Measurements from ENCODE around the gene CTIF.

CTIF gene

DNA sequence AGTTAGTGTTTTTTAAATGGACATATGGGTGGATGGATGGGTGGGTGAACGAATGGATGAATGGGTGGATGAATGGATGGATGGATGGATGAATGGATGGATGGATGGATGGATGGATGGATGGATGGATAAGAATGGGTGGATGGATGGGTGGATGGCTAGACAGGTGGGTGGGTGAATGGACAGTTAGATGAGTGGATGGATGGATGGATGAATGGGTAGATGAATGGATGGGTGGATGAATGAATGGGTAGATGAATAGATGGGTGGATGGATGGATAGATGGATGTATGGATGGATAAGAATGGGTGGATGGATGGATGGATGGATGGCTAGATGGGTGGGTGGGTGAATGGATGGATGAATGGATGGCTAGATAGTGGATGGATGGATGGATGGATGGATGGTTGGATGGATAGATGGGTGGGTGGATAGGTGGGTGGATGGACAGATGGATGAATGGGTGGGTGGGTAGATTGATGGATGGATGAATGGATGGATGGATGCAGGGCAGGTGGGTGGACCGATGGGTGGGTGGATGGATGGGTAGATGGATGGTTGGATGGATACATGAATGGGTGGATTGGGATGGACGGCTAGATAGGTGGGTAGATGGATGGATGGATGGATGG, 64.0 kb downstream of the CTIF start:
- no peak for DNase-seq (ENCODE audit: low read depth)

DNA sequence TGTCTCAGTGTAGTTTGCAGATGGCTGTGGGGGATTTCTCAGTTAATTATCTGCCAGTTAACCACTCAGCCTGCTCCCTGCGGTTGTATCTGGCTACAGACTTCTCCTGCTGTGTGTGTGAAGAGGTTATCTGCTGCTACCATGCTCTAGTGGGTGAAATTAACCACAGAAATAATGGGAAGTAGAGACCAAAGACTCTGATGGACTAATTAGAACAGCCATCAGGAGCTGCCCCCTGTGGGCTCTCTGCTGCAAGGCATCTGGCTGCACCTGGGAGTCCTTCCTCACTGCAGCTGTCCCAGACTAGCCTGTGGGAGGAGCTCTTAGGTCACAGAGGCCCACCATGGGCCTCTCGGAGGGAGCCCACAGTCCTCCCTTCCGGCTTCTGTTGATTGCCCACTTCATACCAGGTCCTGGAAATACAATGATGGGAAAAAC, 66.6 kb downstream of the CTIF start:
- no peak for DNase-seq (ENCODE audit: low read depth)

DNA sequence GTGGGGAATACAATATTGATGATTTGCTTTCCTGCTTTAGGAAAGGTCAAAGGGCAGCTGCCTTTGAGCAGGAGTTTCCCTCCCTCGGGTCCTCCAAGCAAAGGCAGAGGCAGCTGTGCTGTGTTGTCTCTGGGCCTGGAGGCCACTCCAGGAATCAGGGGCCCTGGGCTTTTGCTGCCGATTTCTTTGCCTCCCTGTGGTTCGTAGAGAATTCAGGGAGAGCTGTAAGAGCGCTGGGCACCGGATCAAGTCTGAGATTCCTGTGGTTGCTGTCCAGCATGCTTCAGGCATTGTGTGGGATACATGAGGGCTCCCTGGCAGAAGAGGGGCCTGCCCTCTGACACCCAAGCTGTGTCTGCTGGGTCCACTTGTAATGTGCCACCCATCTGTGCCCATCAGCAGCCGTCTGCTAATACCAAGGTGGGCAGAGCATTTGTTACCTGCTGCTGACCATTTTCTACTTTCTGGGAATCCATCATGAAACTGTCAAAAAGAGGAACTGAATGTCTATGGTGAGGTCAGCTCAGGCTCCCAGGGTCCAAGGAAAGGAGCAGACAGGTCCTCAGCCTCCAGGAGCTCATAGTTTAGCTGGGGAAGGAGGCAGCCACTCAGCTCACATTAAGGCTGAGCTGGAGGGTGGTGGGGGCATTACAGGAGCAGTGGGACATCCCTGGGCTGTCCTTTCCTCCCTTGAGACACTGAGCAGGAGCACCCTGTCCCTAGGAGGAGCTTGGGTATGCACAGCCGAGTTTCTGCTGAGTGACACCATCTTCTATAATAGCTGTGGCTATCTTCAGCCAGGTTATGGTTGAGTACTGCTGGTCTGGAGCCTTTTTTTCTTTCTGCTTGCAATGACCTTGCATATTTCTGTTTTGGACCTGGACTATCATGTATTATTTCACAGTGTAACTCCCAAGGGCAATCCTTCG, 68.5 kb downstream of the CTIF start:
- DNase-seq (ENCODE audit: low read depth), result no peak

DNA sequence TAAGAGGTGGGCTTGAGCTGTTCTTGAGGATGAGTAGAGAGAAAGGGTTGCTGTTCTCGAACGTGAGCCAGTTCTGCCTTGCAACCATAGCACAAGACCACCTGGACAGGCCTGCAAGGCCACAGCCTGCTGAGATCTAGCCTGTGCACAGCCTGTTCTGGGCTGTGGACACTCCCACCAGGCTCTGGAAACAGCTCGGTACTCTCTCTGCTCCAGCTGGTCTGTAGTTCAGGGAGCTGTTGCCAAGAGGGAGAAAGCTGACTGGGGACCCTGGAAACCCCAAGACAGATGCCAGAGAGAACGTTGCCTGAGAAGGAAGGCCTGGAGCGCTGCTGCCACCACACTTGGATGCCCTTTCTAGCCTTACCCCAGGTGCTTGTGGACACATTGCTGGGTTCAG, 69.8 kb downstream of the CTIF start:
- DNase-seq (ENCODE audit: low read depth), result no peak

DNA sequence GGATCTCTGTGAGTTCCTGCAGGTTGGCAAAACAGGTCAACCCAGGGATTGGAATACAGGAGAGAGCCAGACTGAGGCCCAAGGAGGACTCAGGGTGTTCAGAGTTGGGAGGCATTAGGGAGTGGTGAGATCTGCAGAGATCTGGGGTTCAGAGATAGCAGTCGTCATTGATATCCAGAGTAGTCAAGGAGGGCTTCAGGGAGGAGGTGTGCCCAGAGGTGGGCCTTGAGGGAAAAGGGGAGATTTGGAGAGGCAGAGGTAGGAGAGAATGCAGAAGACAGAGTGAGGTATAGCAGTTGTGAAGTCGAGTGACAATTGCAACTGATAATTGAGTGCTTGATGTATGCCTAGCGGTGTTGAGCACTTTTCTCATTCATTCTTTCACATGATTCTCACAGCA, 70.3 kb downstream of the CTIF start:
- no peak for DNase-seq (ENCODE audit: low read depth)

DNA sequence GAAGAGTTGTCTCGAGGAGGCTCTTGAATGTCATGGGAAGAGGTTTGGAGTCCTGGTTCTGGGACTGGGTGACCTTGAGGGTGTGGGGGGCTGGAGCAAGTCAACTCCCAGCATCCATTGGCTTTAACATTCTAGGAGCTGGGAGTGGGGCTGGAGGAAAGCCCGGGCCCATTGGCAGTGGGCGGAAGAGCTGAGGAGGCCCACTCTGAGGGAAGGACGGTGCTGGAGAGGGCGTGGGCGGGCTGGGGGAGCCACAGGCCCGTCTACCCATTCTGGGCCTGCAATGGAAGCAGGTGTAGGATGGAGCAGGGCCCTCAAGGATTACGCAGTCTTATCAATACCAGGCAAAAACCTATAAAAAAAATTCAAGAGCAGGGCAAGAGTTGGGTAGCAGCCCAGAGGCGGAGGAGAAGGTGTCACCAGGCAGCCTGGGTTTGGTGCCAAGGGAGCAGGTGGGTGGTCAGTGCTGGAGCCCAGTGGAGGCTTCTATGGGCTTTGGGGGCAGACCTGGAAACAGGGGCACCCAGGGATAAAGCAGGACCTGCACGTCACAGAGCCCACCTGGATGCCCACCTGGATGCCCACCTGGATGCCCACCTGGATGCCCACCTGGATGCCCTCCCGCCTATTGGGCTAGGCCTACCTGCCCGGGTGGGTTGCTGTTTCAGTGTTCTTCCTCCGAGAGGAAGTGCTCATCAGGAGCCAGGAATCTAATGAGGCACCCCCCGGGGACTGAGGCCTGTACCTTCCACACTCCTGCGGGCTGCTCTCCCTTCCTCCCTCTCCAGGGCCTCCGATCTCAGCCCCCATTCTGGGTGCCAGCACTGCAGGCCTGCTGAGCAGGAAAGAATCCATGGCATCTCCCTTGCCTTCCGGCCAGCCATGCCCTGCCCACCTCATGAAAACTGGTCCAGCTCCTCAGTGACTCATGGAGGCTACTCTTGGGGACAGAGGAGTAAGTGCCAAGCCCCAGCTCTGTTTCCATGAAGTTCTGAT, 71.3 kb downstream of the CTIF start:
- no peak for DNase-seq (ENCODE audit: low read depth)

DNA sequence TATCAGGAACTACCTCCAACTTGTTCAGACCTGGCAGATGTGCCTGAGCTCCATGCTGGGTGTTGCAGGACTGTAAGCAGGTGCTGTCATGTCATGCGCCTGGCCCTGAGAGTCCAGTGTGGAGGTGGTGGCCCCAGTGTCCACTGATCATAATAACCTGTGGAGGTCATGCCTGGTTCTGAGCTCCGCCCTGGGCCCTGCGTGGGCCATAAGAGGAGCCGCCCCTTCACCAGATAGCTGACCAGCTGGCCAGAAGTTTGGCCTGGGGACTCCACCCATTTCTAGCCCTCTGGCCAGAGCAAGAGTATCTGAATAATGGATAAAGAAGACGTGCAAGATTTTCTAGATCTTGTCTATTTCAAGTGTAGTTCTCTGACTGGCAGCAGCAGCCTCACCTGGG, 72.4 kb downstream of the CTIF start:
- DNase-seq (ENCODE audit: low read depth), result no peak

DNA sequence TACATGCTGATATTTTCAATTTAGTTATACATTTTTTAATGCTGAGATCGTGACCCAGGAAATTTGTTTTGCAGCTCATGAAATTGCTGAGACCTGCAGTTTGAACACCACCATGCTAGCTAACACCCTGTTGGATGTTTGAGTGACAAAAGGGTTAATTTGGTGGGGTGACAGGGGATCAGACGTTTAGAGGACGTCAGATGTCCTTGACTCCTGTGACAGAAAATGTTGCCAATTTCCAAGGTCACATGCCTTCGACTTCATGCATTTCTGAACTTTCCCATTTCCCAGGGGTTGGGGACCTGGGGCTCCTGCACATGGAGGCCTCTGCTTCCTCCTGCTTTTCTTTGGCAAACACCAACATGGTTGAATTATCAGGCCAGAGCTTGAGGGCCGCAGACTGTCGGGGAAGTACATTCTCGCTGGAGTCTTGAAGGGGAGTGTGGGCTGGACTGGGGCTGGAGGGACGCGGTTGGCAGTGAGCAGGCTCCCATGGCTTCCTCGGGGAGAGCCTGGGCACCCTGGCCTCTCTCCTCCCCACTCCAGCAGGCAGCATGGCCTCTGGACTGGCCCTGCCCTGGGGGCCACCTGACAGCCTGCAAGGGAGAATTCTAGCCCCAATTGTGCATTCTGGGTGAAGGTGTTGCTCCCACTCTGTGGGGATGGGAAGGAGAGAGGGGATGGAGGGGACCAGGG, 73.1 kb downstream of the CTIF start:
- no peak for DNase-seq (ENCODE audit: low read depth)

DNA sequence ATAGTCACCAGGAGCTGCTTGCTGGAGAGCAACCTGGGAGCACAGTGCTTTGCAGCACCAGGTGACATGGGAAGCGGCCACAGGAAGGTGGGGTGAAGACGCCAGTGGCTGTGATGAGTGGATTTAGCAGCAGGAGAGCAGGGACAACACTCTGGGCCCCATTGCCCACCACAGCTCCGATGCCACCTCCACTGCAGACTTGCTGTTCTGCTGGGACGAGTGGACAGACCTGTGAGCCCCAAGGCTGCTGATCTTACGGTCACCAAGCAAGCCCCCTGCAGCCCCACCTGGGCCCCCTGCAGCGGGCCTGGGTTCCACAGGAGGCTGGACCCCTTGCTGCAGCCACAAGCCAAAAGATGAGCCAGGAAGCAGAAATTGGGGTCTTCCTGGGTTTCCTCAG, 73.7 kb downstream of the CTIF start:
- DNase-seq (ENCODE audit: low read depth), result no peak

DNA sequence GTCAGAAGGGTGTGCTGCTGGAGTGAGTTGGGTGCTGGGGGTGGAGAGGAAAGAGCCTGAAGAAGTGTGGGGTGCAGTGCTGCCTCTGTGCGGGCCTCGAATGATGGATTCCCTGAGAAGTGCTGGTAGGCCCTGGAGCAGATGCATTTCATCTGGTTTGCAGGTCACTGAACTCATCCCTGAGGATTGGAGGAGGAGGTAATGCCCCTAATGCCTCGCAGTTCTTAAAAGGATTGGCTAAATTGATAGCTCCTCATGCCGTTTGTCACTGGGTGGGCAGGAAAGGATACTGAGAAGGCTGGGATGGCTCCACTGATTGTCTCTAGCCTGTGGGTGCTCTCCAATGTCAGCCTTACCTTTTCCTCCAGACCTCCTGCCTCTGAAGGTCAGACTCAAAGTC, 74.1 kb downstream of the CTIF start:
- no peak for DNase-seq (ENCODE audit: low read depth)

DNA sequence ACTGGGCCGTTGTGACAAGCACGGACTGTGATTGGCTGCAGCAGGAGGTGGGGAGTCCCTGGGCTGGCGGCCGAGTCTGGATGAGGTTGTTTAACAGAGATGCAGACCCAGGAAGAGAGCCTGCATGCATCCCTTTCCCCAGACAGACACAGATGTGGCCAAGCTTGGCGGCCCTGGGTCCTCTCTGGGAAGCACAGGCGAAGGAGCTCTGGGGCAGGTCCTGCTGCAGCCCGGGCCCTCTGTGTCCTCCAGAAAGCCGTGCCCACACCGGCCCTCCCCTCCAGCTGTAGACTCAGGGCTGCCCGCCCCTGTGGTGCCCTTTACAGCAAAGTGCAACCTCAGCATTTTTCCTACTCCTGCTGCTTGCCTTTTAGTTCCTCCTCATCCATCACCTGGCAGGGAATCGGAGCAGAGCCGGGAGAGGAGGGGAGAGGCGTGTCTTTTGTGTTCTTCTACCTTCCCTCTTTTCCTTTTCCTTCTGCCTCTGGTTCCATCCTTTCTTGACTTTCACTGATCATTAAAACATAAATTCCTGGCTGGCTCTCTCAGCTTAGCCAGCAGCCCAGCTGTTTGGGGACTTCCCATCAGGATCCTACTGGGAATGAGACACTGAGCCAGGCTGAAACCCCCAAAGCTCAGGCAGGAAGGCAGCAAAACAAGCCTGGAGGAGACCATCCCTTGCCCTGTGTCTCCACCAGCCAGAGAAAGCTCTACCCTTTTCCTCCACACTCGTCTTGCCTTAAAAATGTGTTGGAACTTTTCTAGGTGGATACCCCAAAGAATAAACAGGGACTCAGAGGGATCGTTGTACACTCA, 75.0 kb downstream of the CTIF start:
- DNase-seq (ENCODE audit: low read depth), result no peak

DNA sequence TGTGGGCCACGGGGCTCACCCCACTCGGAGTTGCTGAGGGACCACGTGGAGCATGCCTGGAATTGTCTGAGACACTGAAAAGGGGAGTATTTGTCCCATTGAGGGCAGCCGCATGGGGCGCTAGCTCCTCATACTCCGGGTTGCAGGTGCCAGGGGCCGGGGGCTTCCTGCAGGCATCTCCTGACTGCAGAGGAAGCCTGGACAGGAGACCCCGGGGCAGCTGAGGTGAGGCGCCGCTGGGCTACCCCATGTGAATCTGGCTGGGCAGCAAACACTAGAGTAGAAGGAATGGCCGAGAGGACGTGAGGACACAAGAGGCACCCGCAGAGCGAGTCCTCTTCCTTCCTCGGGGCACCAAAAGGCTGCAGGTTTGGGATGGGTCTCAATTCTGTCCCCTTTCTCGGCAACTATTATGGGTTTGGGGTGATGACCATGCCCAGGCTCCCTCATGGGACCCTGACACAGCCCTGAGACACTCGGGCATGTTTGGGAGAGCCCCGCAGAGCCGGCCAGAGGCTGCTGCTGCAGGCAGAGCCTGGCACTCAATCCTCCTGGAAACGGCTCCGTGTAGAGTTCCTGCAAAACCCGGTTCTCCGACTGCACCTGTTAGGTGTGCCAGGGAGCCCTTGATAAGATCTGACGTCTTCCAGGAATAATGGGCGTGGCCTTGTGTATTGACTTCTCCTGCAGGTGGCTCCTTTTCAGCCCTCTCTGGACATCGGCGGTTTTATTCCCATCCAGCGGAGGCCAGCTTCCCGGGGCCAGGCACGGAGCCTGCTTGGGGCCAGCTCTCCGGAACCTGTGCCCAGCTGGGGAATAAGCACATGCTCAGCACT, 77.0 kb downstream of the CTIF start:
- no peak for DNase-seq (ENCODE audit: low read depth)

DNA sequence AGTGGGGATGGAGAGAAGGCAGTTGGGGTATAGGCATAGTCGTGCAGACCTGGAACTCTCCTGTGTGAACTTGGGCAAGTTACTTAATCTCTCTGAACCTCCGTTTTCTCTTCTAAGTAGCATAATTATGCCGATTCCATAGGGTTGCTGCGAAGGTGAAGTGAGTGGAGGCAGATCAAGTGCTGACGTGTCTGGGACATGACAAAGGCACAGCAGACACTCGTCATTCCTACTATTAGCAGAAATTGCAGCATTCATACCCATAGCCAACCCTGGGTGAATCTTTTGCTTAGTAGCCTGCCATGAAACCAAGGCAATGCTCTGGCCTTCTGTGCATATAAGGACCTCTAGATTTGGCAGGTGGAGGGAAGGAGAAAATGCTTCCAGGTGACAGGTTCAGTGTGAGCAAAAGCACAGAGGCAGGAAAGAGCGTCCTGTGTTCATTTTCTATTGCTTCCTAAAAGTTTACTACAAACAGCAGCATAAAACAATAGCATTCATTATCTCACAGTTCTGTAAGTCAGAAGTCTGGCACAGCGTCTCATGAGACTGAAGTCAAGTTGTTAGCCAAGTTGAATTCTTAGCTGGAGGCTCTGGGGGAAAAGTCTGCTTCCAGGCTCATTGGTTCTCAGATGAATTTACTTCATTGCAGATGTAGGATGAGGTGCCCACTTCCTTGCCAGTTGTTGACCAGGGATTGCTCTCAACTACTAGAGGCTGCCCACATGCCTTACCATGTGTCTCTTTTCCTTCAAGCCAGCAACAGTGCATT, 77.8 kb downstream of the CTIF start:
- DNase-seq (ENCODE audit: low read depth), result no peak

DNA sequence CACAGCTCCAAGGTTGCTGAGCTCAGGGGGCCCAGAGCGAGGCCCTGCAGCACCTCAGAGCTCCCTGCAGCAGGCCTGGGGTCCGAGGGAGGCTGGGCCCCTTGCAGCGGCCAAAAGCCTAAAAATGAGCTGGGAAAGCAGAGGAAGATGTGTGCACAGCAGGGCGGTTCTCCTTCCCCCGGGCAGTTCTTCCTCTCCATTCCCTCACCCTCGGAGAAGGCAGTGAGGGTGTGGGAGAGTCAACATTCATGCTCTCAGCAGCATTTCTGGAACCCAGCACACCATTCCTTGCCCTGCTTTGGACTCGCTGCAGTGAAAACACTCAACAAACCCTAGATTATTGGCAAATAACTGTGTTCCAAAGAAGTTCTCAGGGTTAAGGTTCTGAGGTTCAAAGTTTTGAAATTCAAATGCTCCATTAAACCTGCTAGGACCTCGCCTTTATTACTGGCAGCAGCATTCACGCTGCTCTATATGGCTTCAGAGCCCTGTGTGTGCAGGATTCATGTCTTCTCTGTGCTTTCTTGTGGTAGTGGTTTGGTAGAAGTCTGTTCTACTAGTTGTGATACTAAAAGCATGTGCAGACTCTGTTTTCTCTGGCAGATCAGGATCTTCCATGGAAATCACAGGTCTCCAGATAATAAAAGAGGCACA, 79.1 kb downstream of the CTIF start:
- no peak for DNase-seq (ENCODE audit: low read depth)

DNA sequence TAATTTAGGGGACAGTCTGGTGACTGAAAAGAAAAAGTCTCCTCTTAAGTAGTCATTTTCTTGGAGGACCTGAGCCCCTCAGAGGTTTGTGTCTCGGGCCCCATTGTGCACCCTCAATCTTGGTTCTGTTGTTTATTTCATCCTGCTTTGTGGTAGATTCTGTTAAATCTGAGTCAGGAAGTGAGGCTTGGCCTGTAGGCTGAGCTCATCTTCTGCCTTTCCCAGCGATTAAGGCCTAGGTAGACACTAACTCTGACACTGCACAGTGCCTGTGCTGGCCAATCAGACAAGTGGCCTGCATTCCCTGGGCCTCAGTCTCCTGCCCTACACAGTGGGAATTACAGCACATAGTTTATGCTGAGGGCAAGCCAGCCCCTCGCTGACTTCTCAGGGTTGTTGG, 80.2 kb downstream of the CTIF start:
- no peak for DNase-seq (ENCODE audit: low read depth)

DNA sequence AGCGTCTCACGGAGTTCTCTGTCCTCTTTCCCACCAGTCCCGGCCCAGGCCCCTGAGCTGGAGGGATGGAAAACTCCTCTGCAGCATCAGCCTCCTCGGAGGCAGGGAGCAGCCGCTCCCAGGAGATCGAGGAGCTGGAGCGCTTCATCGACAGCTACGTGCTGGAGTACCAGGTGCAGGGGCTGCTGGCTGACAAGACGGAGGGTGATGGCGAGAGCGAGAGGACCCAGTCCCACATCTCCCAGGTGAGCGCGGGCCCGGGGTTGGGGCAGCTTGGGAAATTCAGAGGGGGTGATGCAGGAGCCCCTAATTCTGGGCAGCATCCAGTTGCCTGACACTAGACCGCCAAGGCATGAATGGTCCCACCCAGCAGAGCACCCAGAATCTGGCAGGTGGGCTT, 80.7 kb downstream of the CTIF start:
- no peak for DNase-seq (ENCODE audit: low read depth)

DNA sequence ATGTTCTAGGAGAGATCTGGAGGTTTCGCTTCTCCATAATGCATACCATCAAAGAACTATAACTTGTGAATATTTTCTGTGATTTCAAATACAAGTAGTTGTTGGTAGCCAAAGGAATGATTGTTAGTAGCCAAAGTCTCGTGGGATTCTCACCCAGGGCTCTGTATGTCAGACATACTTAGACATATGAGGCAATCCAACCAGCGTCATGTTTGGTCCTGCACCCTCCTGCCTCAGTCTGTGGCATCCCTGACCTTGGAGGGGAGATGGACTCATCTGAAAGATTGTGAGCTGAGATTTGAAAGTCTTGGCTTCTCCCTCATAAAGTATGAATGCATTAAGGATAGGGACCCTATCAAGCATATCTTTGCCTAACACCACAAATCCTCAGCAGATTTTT, 81.2 kb downstream of the CTIF start:
- no peak for DNase-seq (ENCODE audit: low read depth)

DNA sequence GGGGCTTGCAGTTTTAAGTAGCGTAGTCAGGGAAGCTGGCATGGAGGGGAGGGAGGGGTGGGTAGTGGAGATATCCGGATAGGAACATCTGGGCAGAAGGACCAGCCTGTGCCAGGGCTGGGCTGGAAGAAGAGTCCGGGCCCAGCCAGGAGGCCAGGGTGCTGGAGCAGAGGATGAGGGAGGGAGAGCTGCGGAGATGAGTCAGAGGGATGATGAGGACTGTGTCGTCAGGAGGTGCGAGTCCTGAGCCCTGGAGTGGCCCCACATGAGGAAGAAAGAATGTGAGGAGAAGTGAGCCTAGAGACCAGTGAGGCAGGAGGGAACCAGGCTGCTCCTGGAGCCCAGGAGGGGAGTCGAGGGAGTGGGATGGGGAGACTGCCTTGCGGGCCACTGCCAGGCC, 82.4 kb downstream of the CTIF start:
- DNase-seq (ENCODE audit: low read depth), result no peak

Measured in stimulated activated CD8-positive, alpha-beta memory T cell treated with anti-CD3 and anti-CD28 coated beads, Interleukin-12 subunit alpha, Interleukin-12 subunit beta, amount 100 ng/mL, for 1 hour (primary cell).